ENCODE data around the gene RFLNA. TPM values are rescaled to one million over a fixed set of nuclear protein-coding genes. Genes with fewer than 3 reads are reported as not detected.

RFLNA gene
- total RNA-seq, 1 experiment from 2014 or later, result 1.1 TPM

DNA sequence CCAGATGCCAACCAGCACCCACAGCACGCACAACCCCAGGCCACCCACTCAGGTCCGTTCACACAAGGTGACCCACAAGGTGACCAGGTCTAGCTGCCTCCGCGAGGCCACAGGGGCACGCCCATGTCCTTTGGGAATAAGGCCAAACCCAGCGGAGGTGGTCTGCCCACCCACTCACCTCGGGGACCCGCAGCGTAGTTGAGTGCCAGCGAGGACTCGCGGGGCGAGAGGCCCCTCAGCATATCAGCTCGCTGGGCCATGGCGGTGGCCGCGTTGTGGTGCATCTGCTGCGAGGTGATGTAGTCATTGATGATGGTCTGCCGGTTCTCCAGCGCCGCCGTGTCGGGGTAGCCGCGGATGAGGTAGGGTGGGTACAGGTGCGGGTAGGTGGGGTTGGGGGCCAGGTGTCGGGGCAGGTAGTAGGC lies 46.8 kb downstream of the RFLNA start:
- Histone ChIP-seq H3K4me3 (ENCODE audit: low read depth, low read length, poor library complexity, severe bottlenecking) (no peak overlapping the region), H3K36me3 (ENCODE audit: insufficient read depth, low read length, poor library complexity, severe bottlenecking) (peaks cover 56% of the 10 kb centered on the region), H3K27ac (ENCODE audit: low read depth, low read length, poor library complexity, severe bottlenecking) (no peak overlapping the region), H3K9me3 (ENCODE audit: low read depth, low read length, poor library complexity, severe bottlenecking) (no peaks in the 10 kb centered on the region), H3K4me1 (ENCODE audit: insufficient read depth, low read length, poor library complexity, severe bottlenecking) (no peaks in the 10 kb centered on the region), H3K27me3 (replicated peaks; ENCODE audit: insufficient read depth, low read depth, low read length, poor library complexity) (no peaks in the 10 kb centered on the region)
- no peak for DNase-seq (ENCODE audit: low spot score)
- no peak for TF ChIP-seq EZH2 (IDR thresholded peaks at IDR 0.05; ENCODE audit: borderline replicate concordance, low read depth, low read length, poor library complexity, severe bottlenecking)
- no peak for TF ChIP-seq CTCF (conservative IDR thresholded peaks at IDR 0.05; ENCODE audit: low read depth, low read length)
- POLR2A ChIA-PET (ENCODE audit: low non-redundant PET), result no interaction called here
- BruUV-seq (replicated peaks), result no TSS peak
- CTCF ChIA-PET, result no interaction called here
- intact Hi-C loops (cut with micrococcal nuclease; ENCODE audit: unreplicated experiment), result loop anchor here (10.0 kb wide), 1 partner anchor 423 kb away; no protein-coding TSS in a partner anchor

DNA sequence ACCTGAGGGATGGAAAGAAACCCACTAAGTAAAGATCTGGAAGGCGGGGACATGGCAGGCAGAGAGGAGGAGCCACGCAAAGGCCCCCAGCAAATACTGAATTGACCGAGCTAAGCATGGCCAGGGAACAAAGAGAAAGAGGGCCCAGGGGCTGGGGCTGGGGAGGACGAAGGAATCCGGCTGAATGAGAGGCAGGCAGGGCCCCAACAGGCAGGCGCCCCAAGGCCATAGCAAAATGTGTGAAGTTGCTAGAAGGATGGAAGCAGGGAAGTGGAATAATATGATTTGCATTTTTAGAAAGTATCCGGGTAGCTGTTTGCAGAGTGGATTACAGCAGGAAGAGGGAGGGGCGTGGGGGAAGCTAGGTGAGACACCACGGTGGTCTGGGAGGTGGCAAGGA lies 49.1 kb downstream of the RFLNA start:
- Histone ChIP-seq H3K36me3 (ENCODE audit: insufficient read depth, low read length, poor library complexity, severe bottlenecking) (peaks cover 68% of the 10 kb centered on the region), H3K9me3 (ENCODE audit: low read depth, low read length, poor library complexity, severe bottlenecking) (no peaks in the 10 kb centered on the region), H3K27ac (ENCODE audit: low read depth, low read length, poor library complexity, severe bottlenecking) (no peak overlapping the region), H3K4me1 (ENCODE audit: insufficient read depth, low read length, poor library complexity, severe bottlenecking) (no peaks in the 10 kb centered on the region), H3K4me3 (ENCODE audit: low read depth, low read length, poor library complexity, severe bottlenecking) (no peak overlapping the region), H3K27me3 (replicated peaks; ENCODE audit: insufficient read depth, low read depth, low read length, poor library complexity) (no peaks in the 10 kb centered on the region)
- ChIA-PET CTCF (no interaction called here), POLR2A (ENCODE audit: low non-redundant PET) (no interaction called here)
- TF ChIP-seq CTCF (conservative IDR thresholded peaks at IDR 0.05; ENCODE audit: low read depth, low read length) (no peak), EZH2 (IDR thresholded peaks at IDR 0.05; ENCODE audit: borderline replicate concordance, low read depth, low read length, poor library complexity, severe bottlenecking) (no peak)
- no peak for DNase-seq (ENCODE audit: low spot score)
- intact Hi-C loops (cut with micrococcal nuclease; ENCODE audit: unreplicated experiment), result loop anchor here (10.0 kb wide), 1 partner anchor 421 kb away; no protein-coding TSS in a partner anchor
- BruUV-seq (replicated peaks), result no TSS peak

- Histone ChIP-seq H3K27ac (ENCODE audit: low read depth, low read length, poor library complexity, severe bottlenecking) (no peak overlapping the region), H3K4me1 (ENCODE audit: insufficient read depth, low read length, poor library complexity, severe bottlenecking) (no peaks in the 10 kb centered on the region), H3K4me3 (ENCODE audit: low read depth, low read length, poor library complexity, severe bottlenecking) (no peak overlapping the region), H3K9me3 (ENCODE audit: low read depth, low read length, poor library complexity, severe bottlenecking) (no peaks in the 10 kb centered on the region), H3K27me3 (replicated peaks; ENCODE audit: insufficient read depth, low read depth, low read length, poor library complexity) (no peaks in the 10 kb centered on the region), H3K36me3 (ENCODE audit: insufficient read depth, low read length, poor library complexity, severe bottlenecking) (peaks cover 73% of the 10 kb centered on the region)
- POLR2A ChIA-PET (ENCODE audit: low non-redundant PET), result no interaction called here
- TF ChIP-seq EZH2 (IDR thresholded peaks at IDR 0.05; ENCODE audit: borderline replicate concordance, low read depth, low read length, poor library complexity, severe bottlenecking) (no peak), CTCF (conservative IDR thresholded peaks at IDR 0.05; ENCODE audit: low read depth, low read length) (no peak)
- BruUV-seq (replicated peaks), result no TSS peak
- CTCF ChIA-PET, result no interaction called here
- no peak for DNase-seq (ENCODE audit: low spot score)
- intact Hi-C loops (cut with micrococcal nuclease; ENCODE audit: unreplicated experiment), result loop anchor here (10.0 kb wide), 1 partner anchor 420 kb away; no protein-coding TSS in a partner anchor
These were observed 49.6 kb downstream of the RFLNA start for GRCh38 chr12:124344526-124344925.

Measured in A673 (cell line).